ENCODE measurements around the gene RACK1. TPM values are rescaled to one million over a fixed set of nuclear protein-coding genes. Genes with fewer than 3 reads are reported as not detected.

RACK1 gene
- total RNA-seq, 1 donor from 2014 or later, result 1,656 TPM

DNA sequence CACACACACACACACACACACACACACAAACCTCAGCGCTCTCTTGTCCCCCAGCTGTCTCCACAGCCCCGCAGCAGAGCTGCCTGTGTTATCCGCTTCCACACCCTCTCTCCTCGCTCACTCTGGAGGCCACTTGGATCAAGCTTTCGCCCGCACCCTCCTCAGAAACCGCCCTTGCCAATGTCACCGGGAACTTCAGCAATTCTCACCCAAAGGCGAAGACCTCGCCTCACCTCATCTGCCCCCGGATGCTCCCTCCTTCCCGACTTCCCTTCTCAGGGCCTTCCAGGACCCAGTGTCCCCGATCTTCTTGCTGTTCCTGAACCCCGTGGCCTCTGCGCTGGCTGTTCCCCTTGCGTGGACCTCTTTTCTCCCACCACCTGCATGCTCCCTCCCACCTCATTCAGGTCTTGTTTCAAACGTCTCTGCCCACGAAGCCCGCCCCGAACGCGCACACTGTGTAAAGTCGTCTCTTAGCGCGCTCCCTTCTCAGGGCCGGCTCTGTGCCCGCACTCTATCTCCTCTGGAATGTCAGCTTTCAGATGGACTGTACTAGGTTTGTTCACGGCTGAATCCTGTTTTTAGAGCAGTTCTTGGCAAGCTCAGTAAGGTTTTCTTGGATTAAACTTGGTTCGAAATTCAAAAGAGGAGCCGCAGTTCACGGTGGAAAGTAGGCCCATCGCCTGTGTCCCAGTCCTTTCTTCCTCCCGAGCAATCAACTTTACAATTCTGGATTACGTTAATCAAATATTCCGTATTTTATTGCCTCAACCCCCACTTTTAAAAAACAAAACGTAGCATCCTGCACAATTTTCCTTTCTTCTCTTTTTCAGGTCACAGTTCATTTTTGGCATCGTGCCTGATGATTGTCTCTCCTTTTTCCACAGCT, 37.7 kb downstream of the RACK1 start:
- Mint-ChIP-seq H3K4me3 (ENCODE audit: unreplicated experiment) (peak overlapping the region; percentile 94), H3K27me3 (ENCODE audit: low read depth, unreplicated experiment) (peaks cover 27% of the 10 kb centered on the region), H3K27ac (ENCODE audit: unreplicated experiment) (peak overlapping the region; percentile 93), H3K36me3 (ENCODE audit: low read depth, unreplicated experiment) (no peaks in the 10 kb centered on the region), H3K4me1 (ENCODE audit: low read depth, unreplicated experiment) (peaks cover 13% of the 10 kb centered on the region), H3K9me3 (ENCODE audit: unreplicated experiment) (peaks cover 4% of the 10 kb centered on the region)
- DNase-seq (ENCODE audit: low read depth), result peak; percentile 23
- no peak overlapping the region for H3K27ac ChIP-seq (ENCODE audit: low read depth, low read length)
- peak overlapping the region; percentile 61 for H2AFZ ChIP-seq (ENCODE audit: low read depth, low read length)
- H3K4me2 ChIP-seq (ENCODE audit: low read length), result peak overlapping the region; percentile 87
- H3K9ac ChIP-seq (ENCODE audit: low read length), result peak overlapping the region; percentile 29
- peaks cover 5% of the 10 kb centered on the region for H4K20me1 ChIP-seq (ENCODE audit: insufficient read depth, low read length)
- H3K79me2 ChIP-seq (ENCODE audit: insufficient read depth, low read length), result no peaks in the 10 kb centered on the region
- H3K9me3 ChIP-seq (ENCODE audit: insufficient read depth, low read depth, low read length), result no peaks in the 10 kb centered on the region
- no peaks in the 10 kb centered on the region for H3K36me3 ChIP-seq (ENCODE audit: insufficient read depth, low read length)
- H3K27me3 ChIP-seq (ENCODE audit: insufficient read depth, low read length), result peaks cover 8% of the 10 kb centered on the region
- no peak for TF ChIP-seq EZH2 (IDR thresholded peaks at IDR 0.05; ENCODE audit: insufficient read depth, low read length)
- TF ChIP-seq, protein P1, sequence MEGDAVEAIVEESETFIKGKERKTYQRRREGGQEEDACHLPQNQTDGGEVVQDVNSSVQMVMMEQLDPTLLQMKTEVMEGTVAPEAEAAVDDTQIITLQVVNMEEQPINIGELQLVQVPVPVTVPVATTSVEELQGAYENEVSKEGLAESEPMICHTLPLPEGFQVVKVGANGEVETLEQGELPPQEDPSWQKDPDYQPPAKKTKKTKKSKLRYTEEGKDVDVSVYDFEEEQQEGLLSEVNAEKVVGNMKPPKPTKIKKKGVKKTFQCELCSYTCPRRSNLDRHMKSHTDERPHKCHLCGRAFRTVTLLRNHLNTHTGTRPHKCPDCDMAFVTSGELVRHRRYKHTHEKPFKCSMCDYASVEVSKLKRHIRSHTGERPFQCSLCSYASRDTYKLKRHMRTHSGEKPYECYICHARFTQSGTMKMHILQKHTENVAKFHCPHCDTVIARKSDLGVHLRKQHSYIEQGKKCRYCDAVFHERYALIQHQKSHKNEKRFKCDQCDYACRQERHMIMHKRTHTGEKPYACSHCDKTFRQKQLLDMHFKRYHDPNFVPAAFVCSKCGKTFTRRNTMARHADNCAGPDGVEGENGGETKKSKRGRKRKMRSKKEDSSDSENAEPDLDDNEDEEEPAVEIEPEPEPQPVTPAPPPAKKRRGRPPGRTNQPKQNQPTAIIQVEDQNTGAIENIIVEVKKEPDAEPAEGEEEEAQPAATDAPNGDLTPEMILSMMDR (IDR thresholded peaks at IDR 0.05; ENCODE audit: insufficient read depth, low read depth, low read length), result no peak
- peaks cover 12% of the 10 kb centered on the region for H3K4me1 ChIP-seq (ENCODE audit: insufficient read depth, low read length)
- FAIRE-seq, result no peak
- peak overlapping the region; percentile 45 for H3K4me3 ChIP-seq (ENCODE audit: insufficient read depth, low read depth, low read length)

DNA sequence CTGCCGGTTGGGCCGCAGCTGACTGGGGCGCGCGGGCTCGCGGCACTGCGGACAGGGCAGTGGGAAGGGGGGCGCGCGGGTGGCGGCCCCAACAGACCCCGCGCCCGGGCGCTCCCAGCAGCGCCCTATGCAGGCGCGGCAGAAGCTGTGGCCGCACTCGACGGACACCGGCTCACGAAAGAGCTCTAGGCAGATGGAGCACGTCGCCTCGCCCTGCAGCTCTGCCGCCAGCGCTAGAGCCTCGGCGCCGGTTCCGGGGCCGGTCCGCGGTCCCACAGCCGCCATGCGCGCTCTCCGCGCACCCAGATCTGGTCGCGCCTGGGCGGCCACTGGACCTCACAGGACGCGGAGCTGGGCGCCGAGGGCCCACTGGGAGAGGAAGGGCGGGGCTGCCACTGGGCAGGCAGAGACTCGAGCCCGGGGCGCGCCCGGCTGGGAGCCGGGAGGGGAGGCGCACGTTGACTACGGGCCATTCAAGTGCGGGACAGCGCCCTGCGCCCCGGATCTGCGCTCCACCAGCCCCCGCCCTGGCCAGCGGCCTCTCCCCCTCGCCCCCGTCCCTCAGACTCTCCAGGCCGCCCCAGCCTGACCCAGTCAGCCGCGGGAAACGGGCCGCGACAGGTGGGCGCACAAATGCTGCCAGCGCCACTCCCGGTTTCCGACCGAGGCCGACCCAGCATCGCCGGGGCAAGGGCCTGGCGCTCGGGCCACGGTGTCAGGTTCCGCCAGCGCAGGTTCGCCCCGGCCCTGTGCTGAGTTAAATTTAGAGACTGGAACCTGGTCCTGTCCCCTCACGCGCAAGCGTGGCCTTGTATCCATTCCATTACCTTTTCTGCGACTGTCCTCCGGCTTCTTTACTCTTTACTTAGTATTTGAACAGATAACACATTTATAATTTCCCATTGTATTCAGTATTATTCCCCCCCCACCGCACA, 38.6 kb downstream of the RACK1 start, which contains the start of gene TRIM7:
Gene TRIM7 (minus strand): TSS at position 371 of the 935 bp plus-strand sequence. CDS start 86 bp downstream, at position 285.
- peak within 1 kb of the TSS; percentile 73 for H2AFZ ChIP-seq (ENCODE audit: low read depth, low read length)
- no peaks in the 10 kb centered on the region for H3K79me2 ChIP-seq (ENCODE audit: insufficient read depth, low read length)
- H3K4me1 Mint-ChIP-seq (ENCODE audit: low read depth, unreplicated experiment), result peaks cover 13% of the 10 kb centered on the region
- H3K27ac ChIP-seq (ENCODE audit: low read depth, low read length), result no peak within 1 kb of the TSS
- H3K9ac ChIP-seq (ENCODE audit: low read length), result peak within 1 kb of the TSS; percentile 29
- DNase-seq (ENCODE audit: low read depth), result no peak
- peak within 1 kb of the TSS; percentile 55 for H3K4me3 ChIP-seq (ENCODE audit: insufficient read depth, low read depth, low read length)
- H3K9me3 ChIP-seq (ENCODE audit: insufficient read depth, low read depth, low read length), result no peaks in the 10 kb centered on the region
- TF ChIP-seq, protein P1 (IDR thresholded peaks at IDR 0.05; ENCODE audit: insufficient read depth, low read depth, low read length), result no peak
- peak; percentile 29 for TF ChIP-seq EZH2 (IDR thresholded peaks at IDR 0.05; ENCODE audit: insufficient read depth, low read length)
- no peaks in the 10 kb centered on the region for H3K36me3 ChIP-seq (ENCODE audit: insufficient read depth, low read length)
- H3K4me2 ChIP-seq (ENCODE audit: low read length), result peak within 1 kb of the TSS; percentile 87
- no peak for FAIRE-seq
- peak within 1 kb of the TSS; percentile 94 for H3K4me3 Mint-ChIP-seq (ENCODE audit: unreplicated experiment)
- peaks cover 4% of the 10 kb centered on the region for H3K9me3 Mint-ChIP-seq (ENCODE audit: unreplicated experiment)
- peaks cover 5% of the 10 kb centered on the region for H4K20me1 ChIP-seq (ENCODE audit: insufficient read depth, low read length)
- H3K27ac Mint-ChIP-seq (ENCODE audit: unreplicated experiment), result peak within 1 kb of the TSS; percentile 93
- H3K27me3 Mint-ChIP-seq (ENCODE audit: low read depth, unreplicated experiment), result peaks cover 36% of the 10 kb centered on the region
- H3K27me3 ChIP-seq (ENCODE audit: insufficient read depth, low read length), result peaks cover 14% of the 10 kb centered on the region
- no peaks in the 10 kb centered on the region for H3K36me3 Mint-ChIP-seq (ENCODE audit: low read depth, unreplicated experiment)
- H3K4me1 ChIP-seq (ENCODE audit: insufficient read depth, low read length), result peaks cover 12% of the 10 kb centered on the region

Measured in astrocyte (in vitro differentiated cells and primary cell).